ENCODE data around the gene AMH. TPM values are rescaled to one million over a fixed set of nuclear protein-coding genes. Genes with fewer than 3 reads are reported as not detected.
A peak's percentile ranks its signal among the peaks of the same experiment; 100 is the strongest.

Gene AMH
- total RNA-seq, 1 experiment from 2014 or later: 21.9 TPM

DNA sequence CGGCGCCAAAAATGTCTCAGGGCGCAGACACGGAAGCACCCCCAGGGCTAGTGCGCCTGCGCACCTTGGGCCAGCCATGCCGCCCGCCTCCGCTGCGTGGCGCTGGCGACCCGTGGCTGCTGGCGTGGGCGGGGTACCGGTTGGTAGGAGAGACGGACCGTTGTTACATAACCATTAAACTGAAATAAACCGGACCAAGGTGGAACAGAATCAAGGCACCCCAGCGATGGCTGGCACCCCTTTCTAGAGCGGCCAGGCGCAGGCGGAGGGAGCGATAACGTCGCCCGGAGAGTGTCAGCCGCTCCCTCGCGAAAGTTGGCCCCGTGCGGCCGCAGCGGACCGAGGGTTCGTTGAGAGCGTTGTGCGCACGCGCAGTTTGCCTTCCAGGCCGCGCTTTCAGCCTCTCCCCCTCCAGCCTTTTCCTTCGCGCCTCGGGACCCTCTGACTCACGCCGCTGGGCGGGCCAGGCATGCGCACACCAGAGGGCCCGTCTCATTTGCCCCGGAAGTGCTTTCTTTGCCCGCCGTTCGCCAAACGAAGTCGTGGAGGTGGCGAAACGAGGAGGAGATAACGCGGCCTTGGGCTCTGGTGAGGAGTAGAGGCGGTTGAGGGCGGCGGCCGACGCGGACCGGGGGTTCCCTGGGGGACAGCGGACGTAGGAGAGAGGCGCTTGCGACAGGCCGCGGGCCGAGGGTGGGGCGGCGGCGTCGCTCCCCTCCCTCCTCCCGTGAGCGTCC is 12.6 kb upstream of the AMH start, which contains the start of the genes PLEKHJ1 and SF3A2:
TSS of gene PLEKHJ1 (minus strand) at position 16 of the 737 bp plus-strand sequence. CDS start 81 bp downstream, outside the sequence.
TSS of gene SF3A2 (plus strand) at position 511 of the 737 bp plus-strand sequence. CDS start 6,595 bp downstream, outside the sequence.
- peak within 1 kb of the TSS; percentile 75 to 83 for H3K4me3 ChIP-seq (ENCODE audit: low read depth in 2 of 2, low read length in 2 of 2)
- H3K4me1 ChIP-seq (ENCODE audit: control insufficient read depth, insufficient read depth, low read length): peaks cover 36% of the 10 kb centered on the region
- H3K27me3 ChIP-seq (ENCODE audit: control insufficient read depth, insufficient read depth, low read length): no peaks in the 10 kb centered on the region
- no peaks in the 10 kb centered on the region for H3K9me3 ChIP-seq (ENCODE audit: control insufficient read depth, insufficient read depth, low read depth, low read length)
- intact Hi-C loops (cut with micrococcal nuclease; ENCODE audit: unreplicated experiment) (loop anchor here (2.0 to 5.0 kb wide), 2 partner anchors 36 to 81 kb away; no protein-coding TSS in a partner anchor), in situ Hi-C loops (cut with HindIII; ENCODE audit: low pct_unique_long_range_greater_than_20kb, low sequenced_read_pairs) (no loop called here)
- no TSS peak for BruUV-seq (replicated peaks)
- DNase-seq (ENCODE audit: low read depth, low spot score) (peak; percentile 86), ATAC-seq (peak; percentile 78)
- CTCF ChIA-PET: interaction anchor here (1.4 kb wide), 1 partner anchor 80 kb away, joined by 3 read pairs; no protein-coding TSS in a partner anchor
- POLR2A ChIA-PET: interaction anchor here (0.6 kb wide), 1 partner anchor 82 kb away, joined by 16 read pairs; no protein-coding TSS in a partner anchor
- H3K36me3 ChIP-seq (ENCODE audit: control insufficient read depth, insufficient read depth, low read length): peaks cover 4% of the 10 kb centered on the region; the same call in 1 of the 2 replicates
- 0 out of 2 replicates have a peak, but pooled peaks have one; percentile 29 for TF ChIP-seq SIN3A (IDR thresholded peaks at IDR 0.05; ENCODE audit: borderline replicate concordance, insufficient read depth, low read depth, low read length)
- TF ChIP-seq, protein P1, sequence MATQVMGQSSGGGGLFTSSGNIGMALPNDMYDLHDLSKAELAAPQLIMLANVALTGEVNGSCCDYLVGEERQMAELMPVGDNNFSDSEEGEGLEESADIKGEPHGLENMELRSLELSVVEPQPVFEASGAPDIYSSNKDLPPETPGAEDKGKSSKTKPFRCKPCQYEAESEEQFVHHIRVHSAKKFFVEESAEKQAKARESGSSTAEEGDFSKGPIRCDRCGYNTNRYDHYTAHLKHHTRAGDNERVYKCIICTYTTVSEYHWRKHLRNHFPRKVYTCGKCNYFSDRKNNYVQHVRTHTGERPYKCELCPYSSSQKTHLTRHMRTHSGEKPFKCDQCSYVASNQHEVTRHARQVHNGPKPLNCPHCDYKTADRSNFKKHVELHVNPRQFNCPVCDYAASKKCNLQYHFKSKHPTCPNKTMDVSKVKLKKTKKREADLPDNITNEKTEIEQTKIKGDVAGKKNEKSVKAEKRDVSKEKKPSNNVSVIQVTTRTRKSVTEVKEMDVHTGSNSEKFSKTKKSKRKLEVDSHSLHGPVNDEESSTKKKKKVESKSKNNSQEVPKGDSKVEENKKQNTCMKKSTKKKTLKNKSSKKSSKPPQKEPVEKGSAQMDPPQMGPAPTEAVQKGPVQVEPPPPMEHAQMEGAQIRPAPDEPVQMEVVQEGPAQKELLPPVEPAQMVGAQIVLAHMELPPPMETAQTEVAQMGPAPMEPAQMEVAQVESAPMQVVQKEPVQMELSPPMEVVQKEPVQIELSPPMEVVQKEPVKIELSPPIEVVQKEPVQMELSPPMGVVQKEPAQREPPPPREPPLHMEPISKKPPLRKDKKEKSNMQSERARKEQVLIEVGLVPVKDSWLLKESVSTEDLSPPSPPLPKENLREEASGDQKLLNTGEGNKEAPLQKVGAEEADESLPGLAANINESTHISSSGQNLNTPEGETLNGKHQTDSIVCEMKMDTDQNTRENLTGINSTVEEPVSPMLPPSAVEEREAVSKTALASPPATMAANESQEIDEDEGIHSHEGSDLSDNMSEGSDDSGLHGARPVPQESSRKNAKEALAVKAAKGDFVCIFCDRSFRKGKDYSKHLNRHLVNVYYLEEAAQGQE (IDR thresholded peaks at IDR 0.05; ENCODE audit: insufficient read depth in 1 of 2, low read depth in 2 of 2, low read length in 1 of 2): no peak
- TF ChIP-seq POLR2AphosphoS5 (IDR thresholded peaks at IDR 0.05; ENCODE audit: low read depth, low read length): peak; percentile 71
- TF ChIP-seq CTCF (IDR thresholded peaks at IDR 0.05): peak; percentile 98
- H3K27ac ChIP-seq (ENCODE audit: low read length): peak within 1 kb of the TSS; percentile 89

DNA sequence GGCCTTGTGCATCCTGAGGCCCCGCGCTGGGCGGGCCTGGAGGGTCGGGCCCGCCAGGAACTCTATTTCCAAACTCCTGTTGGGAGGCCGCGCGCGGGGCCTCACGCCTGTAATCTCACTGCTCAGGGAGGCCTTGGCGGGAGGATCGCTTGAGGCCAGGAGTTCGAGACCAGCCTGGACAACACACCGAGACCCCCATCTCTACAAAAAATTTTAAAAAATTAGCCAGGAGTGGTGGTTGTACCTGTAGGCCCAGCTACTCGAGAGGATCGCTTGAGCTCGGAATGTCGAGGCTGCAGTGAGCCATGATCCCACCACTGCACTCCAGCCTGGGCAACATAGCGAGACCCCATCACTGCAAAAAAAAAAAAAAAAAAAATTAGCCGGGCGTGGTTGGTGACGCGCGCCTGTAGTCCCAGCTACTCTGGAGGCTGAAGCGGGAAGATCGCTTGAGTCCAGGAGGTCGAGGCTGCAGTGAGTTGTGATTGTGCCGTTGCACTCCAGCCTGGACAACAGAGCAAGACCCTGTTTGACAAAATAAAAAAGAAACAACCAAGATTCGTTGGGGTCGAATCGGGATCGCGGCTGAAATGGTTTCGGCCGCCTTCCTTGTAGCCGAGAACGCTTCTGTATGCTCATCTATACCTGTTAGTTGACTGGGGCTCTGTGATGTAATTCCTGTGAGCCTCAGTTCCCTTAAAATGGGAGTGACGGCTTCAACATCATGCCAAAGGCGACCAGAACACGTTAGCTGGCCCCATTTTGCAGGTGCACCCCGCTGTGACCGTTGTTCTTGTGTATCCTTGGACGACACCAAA is 11.9 kb upstream of the AMH start:
- TSS peak; percentile 83 for BruUV-seq (replicated peaks)
- TF ChIP-seq TCF7L2 (IDR thresholded peaks at IDR 0.05; ENCODE audit: low read depth, low read length) (no peak), POLR2AphosphoS5 (IDR thresholded peaks at IDR 0.05; ENCODE audit: low read depth, low read length) (0 out of 2 replicates have a peak, but pooled peaks have one; percentile 26)
- peak; percentile 45 for ATAC-seq
- peak overlapping the region; percentile 84 for H3K27ac ChIP-seq (ENCODE audit: low read length)
- no peaks in the 10 kb centered on the region for H3K27me3 ChIP-seq (ENCODE audit: control insufficient read depth, insufficient read depth, low read length)
- ChIA-PET POLR2A (interaction anchor here (0.6 kb wide), 1 partner anchor 326 kb away, joined by 9 read pairs; no protein-coding TSS in a partner anchor), CTCF (no interaction called here)
- intact Hi-C loops (cut with micrococcal nuclease; ENCODE audit: unreplicated experiment): loop anchor here (2.0 to 5.0 kb wide), 2 partner anchors 36 to 80 kb away; no protein-coding TSS in a partner anchor
- peaks cover 4% of the 10 kb centered on the region; the same call in 1 of the 2 replicates for H3K36me3 ChIP-seq (ENCODE audit: control insufficient read depth, insufficient read depth, low read length)
- no peak for DNase-seq (ENCODE audit: low read depth, low spot score)
- in situ Hi-C loops (cut with HindIII; ENCODE audit: low pct_unique_long_range_greater_than_20kb, low sequenced_read_pairs): no loop called here
- peak overlapping the region; percentile 75 to 83 for H3K4me3 ChIP-seq (ENCODE audit: low read depth in 2 of 2, low read length in 2 of 2)
- no peaks in the 10 kb centered on the region for H3K9me3 ChIP-seq (ENCODE audit: control insufficient read depth, insufficient read depth, low read depth, low read length)
- peaks cover 41% of the 10 kb centered on the region for H3K4me1 ChIP-seq (ENCODE audit: control insufficient read depth, insufficient read depth, low read length)
